K562 (cell line): ENCODE results near the gene FOXD3. TPM values are rescaled to one million over a fixed set of nuclear protein-coding genes. Genes with fewer than 3 reads are reported as not detected.

ENCODE experiments used
- CBFB ChIP-seq: sonication (generic); formaldehyde crosslinking; IDR thresholded peaks from 2 replicates; pipeline ENCODE4 v1.4.0; 2020; ENCODE audit warnings: mild to moderate bottlenecking, missing genetic modification reagents
- CXXC5 ChIP-seq: fragments of 250-450 bp; sonication (Bioruptor Pico); IDR thresholded peaks from 2 replicates; pipeline ENCODE4 v1.8.0; 2022; ENCODE audit warnings: inconsistent platforms, mild to moderate bottlenecking, moderate library complexity
- ETV1 ChIP-seq: fragments of 450-650 bp; conservative IDR thresholded peaks from 2 replicates; pipeline ENCODE4 v1.6.1; 2016; ENCODE audit warnings: missing genetic modification characterization, control low read depth, low read depth, missing compliant biosample characterization
- JUND ChIP-seq, 2 experiments: IDR thresholded peaks; 2 replicates in 1 of 2; 3 replicates in 1 of 2; pipeline ENCODE4 v1.6.1; 2011; ENCODE audit warnings: borderline replicate concordance in 2 of 2, low read depth in 2 of 2, low read length in 2 of 2, improper control_type of control experiment in 1 of 2, missing biosample characterization in 1 of 2, missing genetic modification characterization in 1 of 2, missing genetic modification reagents in 1 of 2
- MCM7 ChIP-seq, 2 experiments: fragments of 450-650 bp; IDR thresholded peaks; 2 replicates each; pipeline ENCODE4 v1.6.1; 2016 to 2018
- MXI1 ChIP-seq: IDR thresholded peaks from 2 replicates; pipeline ENCODE4 v1.6.1; 2011; ENCODE audit warnings: low read depth, mild to moderate bottlenecking, improper control_type of control experiment, low read length
- RBM17 ChIP-seq: fragments of 200-400 bp; formaldehyde crosslinking; IDR thresholded peaks from 2 replicates; pipeline ENCODE4 v1.6.1; 2017; ENCODE audit warnings: low read depth, mild to moderate bottlenecking, low read length, borderline replicate concordance
- RBM22 ChIP-seq: fragments of 200-400 bp; formaldehyde crosslinking; IDR thresholded peaks from 2 replicates; pipeline ENCODE4 v1.6.1; 2018; ENCODE audit warnings: low read length, low read depth; ENCODE audit not compliant: poor library complexity, severe bottlenecking
- SMAD2 ChIP-seq: fragments of 150-350 bp; IDR thresholded peaks from 2 replicates; pipeline ENCODE4 v1.6.1; 2014; ENCODE audit warnings: low read depth, mild to moderate bottlenecking, low read length
- ZC3H4 ChIP-seq: sonication (generic); formaldehyde crosslinking; IDR thresholded peaks from 2 replicates; pipeline ENCODE4 v1.9.0; 2021; ENCODE audit warnings: missing genetic modification reagents, borderline replicate concordance
- ZNF133 ChIP-seq: fragments of 250-450 bp; sonication (Bioruptor Pico); IDR thresholded peaks from 2 replicates; pipeline ENCODE4 v1.4.0; 2020; ENCODE audit warnings: mild to moderate bottlenecking
- ZNF175 ChIP-seq: fragments of 200-800 bp; sonication (Bioruptor generic); IDR thresholded peaks from 2 replicates; pipeline ENCODE4 v1.6.1; 2016; ENCODE audit warnings: low read depth, mild to moderate bottlenecking, missing genetic modification characterization, missing compliant biosample characterization
- ZNF561 ChIP-seq: fragments of 450-650 bp; formaldehyde crosslinking; conservative IDR thresholded peaks from 2 replicates; pipeline ENCODE4 v1.4.0; 2020; ENCODE audit warnings: mild to moderate bottlenecking, moderate library complexity
- ZNF707 ChIP-seq: fragments of 250-450 bp; sonication (Bioruptor Pico); conservative IDR thresholded peaks from 2 replicates; pipeline ENCODE4 v1.8.0; 2022; ENCODE audit warnings: inconsistent platforms, mild to moderate bottlenecking, moderate library complexity
- polyA plus RNA-seq, 8 experiments: library from polyadenylated mRNA; depleted of rRNA in 4 of 8; stranded (reverse) in 5 of 8; unstranded in 3 of 8; fragments of >200 nt; fragmentation: Nextera tagmentation in 2 of 8; fragmentation: Illumina TruSeq in 1 of 8; extraction: Ambion mirVana in 2 of 8; extraction: Trizol in 1 of 8; gene quantifications; 2 replicates each; pipeline versions ENCODE4 v1.2.1 to v1.2.3, GENCODE V29; 2011 to 2014; ENCODE audit warnings: inconsistent platforms in 1 of 8, missing spikeins in 1 of 8
- total RNA-seq, 7 experiments: library from RNA; depleted of rRNA in 6 of 7; stranded (reverse); fragments of >200 nt in 6 of 7; fragmentation: Illumina TruSeq in 2 of 7; extraction: Trizol in 2 of 7; gene quantifications; 2 replicates each; pipeline versions ENCODE4 v1.2.1 to v1.2.3, GENCODE V29; 2011 to 2021; ENCODE audit warnings: low replicate concordance in 1 of 7
- TF ChIP-seq, protein P1 (sequence below), 2 experiments: fragments of 450-650 bp in 1 of 2; sonication (generic) in 1 of 2; formaldehyde crosslinking; conservative IDR thresholded peaks; 2 replicates each; pipeline versions ENCODE4 v1.4.0 to v1.8.1; 2020 to 2022; ENCODE audit warnings: mild to moderate bottlenecking in 1 of 2, missing genetic modification reagents in 1 of 2
- TF ChIP-seq, protein P2 (sequence below), 2 experiments: fragments of 450-650 bp; IDR thresholded peaks; 2 replicates each; pipeline ENCODE4 v1.6.1; 2018; ENCODE audit warnings: mild to moderate bottlenecking in 2 of 2, low read depth in 1 of 2; ENCODE audit not compliant: partially characterized antibody in 2 of 2
- TF ChIP-seq, protein P3 (sequence below): fragments of 450-650 bp; IDR thresholded peaks from 2 replicates; pipeline ENCODE4 v1.6.1; 2017; ENCODE audit warnings: antibody characterized with exemption, mild to moderate bottlenecking

FOXD3 gene
- total and polyA plus RNA-seq, 9 of the 15 experiments (the other 6 are each of a cell fraction or from before 2014, with no cell fraction given), result 0.06 to 0.45 (median 0.10) TPM; not detected in 2

DNA sequence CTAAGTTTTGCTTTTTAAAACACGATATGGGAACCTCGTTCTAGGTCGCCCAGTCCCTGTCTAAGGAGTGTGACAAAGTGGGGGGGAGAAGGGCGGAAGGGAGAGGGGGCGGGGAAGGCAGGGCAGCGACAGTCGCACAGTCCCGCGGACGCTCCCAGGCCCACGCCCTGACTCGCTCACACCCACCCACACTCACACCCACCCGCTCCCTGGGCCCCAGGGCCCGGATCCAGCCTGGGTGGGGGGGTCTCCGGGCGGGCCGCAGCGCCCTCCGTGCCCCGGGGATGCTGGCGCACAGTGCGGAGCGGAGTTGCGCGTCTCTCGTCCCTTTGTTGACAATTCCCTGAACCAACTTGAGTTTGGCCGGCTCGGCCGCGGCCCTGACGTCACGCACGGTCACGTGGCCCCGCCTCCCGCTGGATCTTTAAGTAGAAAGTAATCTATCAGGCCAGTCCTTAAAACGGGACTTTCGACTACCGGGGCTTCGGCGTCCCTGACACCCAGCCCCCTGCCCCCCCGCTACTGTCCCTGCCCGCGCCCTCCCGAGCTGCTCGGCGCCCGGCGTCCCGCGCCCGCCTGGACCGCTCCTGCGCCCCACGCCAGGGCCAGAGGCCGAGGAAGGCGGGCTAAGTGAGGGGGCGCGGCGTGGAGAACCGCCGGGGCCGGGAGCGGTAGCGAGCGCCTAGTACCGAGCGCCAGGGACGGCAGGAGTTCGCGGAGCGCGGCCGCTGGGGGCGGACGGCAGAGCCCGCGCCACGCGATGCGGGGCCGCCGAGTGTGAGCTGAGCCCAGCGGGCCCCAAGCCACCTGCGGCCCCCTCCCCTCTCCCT is at the start of gene FOXD3 (continued):
- TF ChIP-seq ZNF561 (CRISPR knock-in tag), result no peak
- no peak for TF ChIP-seq MCM7 (IDR thresholded peaks at IDR 0.05)
- TF ChIP-seq, protein P1, sequence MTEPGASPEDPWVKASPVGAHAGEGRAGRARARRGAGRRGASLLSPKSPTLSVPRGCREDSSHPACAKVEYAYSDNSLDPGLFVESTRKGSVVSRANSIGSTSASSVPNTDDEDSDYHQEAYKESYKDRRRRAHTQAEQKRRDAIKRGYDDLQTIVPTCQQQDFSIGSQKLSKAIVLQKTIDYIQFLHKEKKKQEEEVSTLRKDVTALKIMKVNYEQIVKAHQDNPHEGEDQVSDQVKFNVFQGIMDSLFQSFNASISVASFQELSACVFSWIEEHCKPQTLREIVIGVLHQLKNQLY (CRISPR knock-in tag; conservative IDR thresholded peaks at IDR 0.05), result no peak
- TF ChIP-seq RBM22, result no peak
- TF ChIP-seq, protein P2, sequence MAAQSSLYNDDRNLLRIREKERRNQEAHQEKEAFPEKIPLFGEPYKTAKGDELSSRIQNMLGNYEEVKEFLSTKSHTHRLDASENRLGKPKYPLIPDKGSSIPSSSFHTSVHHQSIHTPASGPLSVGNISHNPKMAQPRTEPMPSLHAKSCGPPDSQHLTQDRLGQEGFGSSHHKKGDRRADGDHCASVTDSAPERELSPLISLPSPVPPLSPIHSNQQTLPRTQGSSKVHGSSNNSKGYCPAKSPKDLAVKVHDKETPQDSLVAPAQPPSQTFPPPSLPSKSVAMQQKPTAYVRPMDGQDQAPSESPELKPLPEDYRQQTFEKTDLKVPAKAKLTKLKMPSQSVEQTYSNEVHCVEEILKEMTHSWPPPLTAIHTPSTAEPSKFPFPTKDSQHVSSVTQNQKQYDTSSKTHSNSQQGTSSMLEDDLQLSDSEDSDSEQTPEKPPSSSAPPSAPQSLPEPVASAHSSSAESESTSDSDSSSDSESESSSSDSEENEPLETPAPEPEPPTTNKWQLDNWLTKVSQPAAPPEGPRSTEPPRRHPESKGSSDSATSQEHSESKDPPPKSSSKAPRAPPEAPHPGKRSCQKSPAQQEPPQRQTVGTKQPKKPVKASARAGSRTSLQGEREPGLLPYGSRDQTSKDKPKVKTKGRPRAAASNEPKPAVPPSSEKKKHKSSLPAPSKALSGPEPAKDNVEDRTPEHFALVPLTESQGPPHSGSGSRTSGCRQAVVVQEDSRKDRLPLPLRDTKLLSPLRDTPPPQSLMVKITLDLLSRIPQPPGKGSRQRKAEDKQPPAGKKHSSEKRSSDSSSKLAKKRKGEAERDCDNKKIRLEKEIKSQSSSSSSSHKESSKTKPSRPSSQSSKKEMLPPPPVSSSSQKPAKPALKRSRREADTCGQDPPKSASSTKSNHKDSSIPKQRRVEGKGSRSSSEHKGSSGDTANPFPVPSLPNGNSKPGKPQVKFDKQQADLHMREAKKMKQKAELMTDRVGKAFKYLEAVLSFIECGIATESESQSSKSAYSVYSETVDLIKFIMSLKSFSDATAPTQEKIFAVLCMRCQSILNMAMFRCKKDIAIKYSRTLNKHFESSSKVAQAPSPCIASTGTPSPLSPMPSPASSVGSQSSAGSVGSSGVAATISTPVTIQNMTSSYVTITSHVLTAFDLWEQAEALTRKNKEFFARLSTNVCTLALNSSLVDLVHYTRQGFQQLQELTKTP (IDR thresholded peaks at IDR 0.05; ENCODE audit: low read depth in 1 of 2, partially characterized antibody in 2 of 2), result no peak
- TF ChIP-seq ZC3H4 (CRISPR knock-in tag), result no peak
- TF ChIP-seq JUND (IDR thresholded peaks at IDR 0.05; ENCODE audit: borderline replicate concordance, low read depth, low read length), result peak; percentile 34; the same call in 1 of the 2 replicates
- no peak; the same call in 2 of the 3 replicates for TF ChIP-seq JUND (tag; IDR thresholded peaks at IDR 0.05; ENCODE audit: borderline replicate concordance, low read depth, low read length)
- TF ChIP-seq ZNF707 (CRISPR knock-in tag), result no peak
- TF ChIP-seq MXI1, result no peak
- TF ChIP-seq CXXC5, result peak; percentile 76
- TF ChIP-seq RBM17, result no peak
- TF ChIP-seq ZNF133 (CRISPR knock-in tag), result no peak
- TF ChIP-seq, protein P3, sequence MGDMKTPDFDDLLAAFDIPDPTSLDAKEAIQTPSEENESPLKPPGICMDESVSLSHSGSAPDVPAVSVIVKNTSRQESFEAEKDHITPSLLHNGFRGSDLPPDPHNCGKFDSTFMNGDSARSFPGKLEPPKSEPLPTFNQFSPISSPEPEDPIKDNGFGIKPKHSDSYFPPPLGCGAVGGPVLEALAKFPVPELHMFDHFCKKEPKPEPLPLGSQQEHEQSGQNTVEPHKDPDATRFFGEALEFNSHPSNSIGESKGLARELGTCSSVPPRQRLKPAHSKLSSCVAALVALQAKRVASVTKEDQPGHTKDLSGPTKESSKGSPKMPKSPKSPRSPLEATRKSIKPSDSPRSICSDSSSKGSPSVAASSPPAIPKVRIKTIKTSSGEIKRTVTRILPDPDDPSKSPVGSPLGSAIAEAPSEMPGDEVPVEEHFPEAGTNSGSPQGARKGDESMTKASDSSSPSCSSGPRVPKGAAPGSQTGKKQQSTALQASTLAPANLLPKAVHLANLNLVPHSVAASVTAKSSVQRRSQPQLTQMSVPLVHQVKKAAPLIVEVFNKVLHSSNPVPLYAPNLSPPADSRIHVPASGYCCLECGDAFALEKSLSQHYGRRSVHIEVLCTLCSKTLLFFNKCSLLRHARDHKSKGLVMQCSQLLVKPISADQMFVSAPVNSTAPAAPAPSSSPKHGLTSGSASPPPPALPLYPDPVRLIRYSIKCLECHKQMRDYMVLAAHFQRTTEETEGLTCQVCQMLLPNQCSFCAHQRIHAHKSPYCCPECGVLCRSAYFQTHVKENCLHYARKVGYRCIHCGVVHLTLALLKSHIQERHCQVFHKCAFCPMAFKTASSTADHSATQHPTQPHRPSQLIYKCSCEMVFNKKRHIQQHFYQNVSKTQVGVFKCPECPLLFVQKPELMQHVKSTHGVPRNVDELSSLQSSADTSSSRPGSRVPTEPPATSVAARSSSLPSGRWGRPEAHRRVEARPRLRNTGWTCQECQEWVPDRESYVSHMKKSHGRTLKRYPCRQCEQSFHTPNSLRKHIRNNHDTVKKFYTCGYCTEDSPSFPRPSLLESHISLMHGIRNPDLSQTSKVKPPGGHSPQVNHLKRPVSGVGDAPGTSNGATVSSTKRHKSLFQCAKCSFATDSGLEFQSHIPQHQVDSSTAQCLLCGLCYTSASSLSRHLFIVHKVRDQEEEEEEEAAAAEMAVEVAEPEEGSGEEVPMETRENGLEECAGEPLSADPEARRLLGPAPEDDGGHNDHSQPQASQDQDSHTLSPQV, result no peak
- TF ChIP-seq SMAD2, result no peak
- 0 out of 2 replicates have a peak, but pooled peaks have one; percentile 18 for TF ChIP-seq ETV1
- TF ChIP-seq CBFB, result no peak
- no peak for TF ChIP-seq ZNF175
- TF ChIP-seq, all 486 proteins: peak for 69
